GM19099 (cell line): ENCODE data around the gene KRT79.

Experiments used
- POLR2A ChIP-seq: IDR thresholded peaks from 3 replicates; pipeline ENCODE4 v1.6.1; 2011; ENCODE audit warnings: low read depth; ENCODE audit not compliant: insufficient read length; ENCODE audit errors: extremely low read depth

The KRT79 gene

GRCh38 chr12:52833922-52834726, at the start of gene KRT79:
Gene KRT79, minus strand, starts transcription at chr12:52834311. Its CDS starts 51 bp downstream, at chr12:52834260.
- no peak for TF ChIP-seq POLR2A

GRCh38 chr12:52879394-52880351, 45.6 kb upstream of the KRT79 start:
- TF ChIP-seq POLR2A, result no peak

GRCh38 chr12:52878507-52879393, 44.6 kb upstream of the KRT79 start:
- TF ChIP-seq POLR2A, result no peak

DNA sequence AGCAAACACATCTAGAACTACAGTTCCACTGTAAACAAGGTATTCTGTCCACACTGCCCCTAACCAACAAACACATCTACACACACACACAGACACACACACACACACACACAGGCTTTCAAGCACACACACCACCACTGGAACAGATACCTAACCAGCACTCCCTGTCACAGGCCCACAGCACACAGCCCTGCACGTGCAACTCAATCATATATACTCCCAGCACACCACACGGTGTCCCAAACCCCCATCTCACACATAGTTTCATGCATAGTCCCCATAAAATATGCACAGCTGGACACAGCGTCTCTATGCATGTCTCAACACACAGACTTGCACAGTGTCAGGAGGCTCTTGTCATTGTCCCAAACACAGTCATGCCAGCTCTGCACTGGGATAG, 43.1 kb upstream of the KRT79 start:
- no peak for TF ChIP-seq POLR2A

GRCh38 chr12:52876372-52876771, 42.3 kb upstream of the KRT79 start:
- TF ChIP-seq POLR2A, result no peak

GRCh38 chr12:52874573-52875435, 40.7 kb upstream of the KRT79 start:
- no peak for TF ChIP-seq POLR2A

DNA sequence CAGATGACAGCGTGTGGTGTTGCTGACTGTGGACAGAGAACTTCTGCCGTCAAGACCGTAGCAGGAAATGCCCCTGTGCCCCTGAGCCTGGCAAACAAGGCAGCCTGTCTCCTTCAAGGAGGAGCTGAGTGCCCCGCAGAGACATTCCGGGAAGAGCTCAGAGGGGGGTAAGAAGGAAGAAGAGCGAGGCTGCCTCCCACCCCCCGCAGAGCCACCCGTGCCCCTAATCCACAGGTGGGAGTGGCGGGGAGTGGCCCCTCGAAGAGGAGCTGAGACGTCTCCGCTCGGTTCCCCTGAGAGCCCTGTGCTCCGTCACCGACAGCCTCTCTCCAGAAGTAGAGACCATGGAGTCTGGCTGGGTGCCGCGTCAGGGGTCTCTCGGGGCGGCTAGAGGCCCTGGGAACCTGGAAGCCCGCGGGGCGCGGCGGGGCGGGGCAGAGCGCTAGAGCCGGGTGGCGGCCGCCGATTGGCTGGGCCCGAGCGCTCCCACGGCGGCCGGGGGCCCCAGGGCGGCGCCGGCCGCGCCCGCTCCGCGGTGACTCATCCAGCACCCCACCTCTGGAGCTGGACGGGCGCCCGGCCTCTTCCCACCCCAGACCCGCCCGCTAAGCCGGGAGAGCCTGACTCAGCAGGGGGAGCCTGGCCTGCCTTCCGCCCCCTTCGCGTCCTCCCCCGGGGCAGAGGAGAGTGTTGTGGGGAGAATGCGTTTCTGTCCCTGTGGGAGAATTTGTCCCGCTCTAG, 39.9 kb upstream of the KRT79 start:
- TF ChIP-seq POLR2A, result no peak

DNA sequence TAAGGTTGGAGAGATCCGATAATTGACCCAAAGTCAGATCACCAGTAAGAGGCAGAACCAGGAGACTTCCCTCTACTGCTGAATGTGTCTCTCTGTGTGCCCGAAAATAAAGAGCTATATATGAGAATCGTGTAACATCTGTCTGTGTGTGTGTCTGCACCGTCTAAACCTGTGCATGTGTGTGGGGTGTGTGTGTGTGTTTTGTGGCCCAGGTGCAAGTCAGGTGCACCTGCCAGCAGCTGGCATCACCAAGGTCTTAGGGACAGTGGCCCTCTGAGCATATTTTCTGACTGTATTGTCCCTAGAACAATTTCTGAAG, 39.4 kb upstream of the KRT79 start:
- no peak for TF ChIP-seq POLR2A

DNA sequence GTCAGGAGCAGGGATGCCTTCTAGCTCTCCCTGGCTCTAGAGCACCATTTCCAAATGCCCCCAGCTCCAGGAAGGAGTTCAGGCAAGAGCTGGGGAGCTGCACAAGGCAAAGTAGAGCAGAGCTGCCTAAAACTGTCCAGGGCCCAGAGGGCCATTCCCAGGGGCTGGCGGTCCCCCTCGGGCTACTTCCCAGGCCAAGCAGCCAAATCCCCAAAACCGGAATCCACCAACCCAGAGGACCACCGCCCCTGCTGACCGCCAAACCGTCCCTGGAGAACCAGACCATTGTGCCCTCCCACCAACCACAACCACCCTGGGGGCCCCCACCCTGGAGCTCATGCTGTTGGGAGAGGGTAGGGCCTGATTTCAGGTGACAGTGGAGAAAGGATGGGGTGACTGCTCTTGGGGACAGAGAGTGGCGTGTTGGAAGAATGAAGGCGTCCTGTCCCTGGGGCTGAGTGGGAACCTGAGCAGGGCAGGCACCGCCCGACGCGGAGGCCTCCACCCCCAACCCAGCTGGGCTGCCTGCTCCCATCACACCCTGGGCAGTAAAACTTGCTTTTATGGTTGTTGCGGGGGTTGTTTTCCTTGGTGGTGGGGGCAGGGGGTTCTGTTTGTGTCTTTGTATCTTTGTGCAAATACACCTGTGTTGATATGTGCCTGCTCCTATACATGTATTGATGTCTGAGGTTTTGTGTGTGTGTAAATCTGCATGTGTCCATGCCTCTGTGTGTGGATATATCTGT, 38.7 kb upstream of the KRT79 start:
- TF ChIP-seq POLR2A, result no peak

DNA sequence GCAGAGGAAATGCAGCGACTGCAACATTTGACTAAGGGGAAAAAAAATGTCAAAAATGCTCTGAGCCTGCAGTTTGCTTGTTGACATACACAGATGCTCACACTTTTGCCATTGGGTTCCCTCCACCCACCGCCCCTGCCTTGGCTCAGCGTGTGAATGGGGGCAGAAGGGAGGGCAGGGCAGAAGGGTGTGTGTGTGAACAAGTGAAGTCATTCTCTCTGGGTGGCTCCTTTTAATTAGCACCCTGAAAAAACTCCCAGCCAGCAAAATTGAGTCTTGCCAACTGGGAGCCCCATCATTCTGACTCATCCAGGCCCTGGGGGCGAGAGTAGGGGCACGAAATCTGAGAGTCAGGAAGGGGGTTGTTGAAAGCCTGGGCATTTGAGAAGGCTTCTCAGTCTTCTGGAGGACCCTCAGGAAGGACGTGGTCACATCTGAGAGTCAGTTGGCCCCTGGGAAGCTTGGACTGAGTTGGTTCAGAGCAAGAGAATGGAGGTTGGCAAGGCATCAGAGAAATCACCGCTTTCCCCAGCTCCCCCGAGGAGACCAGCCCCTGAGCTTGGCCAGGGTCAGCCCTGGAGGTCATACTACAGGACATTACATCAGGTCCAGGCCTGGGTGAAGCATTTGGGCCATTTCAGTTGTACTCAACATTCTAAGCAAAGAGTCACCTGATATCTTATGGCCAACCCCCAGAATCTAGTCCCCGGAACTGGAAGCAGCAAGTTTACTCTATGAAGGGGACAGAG, 37.4 kb upstream of the KRT79 start:
- TF ChIP-seq POLR2A, result no peak

DNA sequence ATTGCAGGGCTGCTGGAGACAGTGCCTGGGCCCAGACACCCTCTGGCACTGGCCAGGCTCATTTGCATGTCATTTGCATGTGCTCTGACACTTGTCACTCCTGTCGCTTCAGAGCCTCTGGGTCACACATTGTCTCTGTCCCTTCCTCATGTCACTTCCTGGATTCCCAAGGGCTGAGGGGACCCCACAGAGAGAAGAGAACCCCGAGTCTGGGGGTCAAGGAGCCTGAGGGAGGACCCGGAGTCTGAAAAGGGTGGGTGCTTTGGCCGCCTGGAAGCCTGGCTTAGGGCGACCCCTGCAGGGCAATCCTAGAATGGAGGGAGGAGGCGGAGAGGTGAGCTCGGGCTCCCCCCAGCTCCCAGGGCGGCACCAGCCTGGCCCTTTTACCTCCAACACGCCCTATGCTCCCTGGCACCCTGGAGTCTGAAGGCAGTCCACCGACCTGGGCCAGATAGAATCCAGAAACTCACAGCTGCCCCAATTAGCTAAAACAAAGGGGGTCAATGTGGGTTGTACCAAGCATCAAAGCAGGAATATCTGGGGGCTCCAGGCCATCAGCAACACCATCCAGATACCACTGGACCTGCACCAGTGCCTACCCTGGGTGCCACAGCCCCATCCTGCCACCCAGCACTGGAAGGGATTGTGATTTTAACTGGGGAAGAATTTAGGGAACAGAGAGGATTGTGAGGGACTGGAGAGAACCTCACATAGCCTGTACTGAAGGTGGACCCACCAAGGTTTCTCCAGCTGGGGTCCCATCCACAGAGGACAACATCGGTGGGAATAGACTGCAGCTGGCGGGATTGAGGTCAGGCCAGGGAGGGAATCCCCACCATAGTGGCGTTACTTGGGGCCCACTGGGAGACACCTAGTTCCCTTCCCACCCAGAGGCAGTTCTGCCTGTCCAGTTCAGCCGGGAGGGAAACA, 36.5 kb upstream of the KRT79 start:
- TF ChIP-seq POLR2A, result no peak
